Esophagus mucosa (tissue), 1 donor: ENCODE results near the gene IL18. TPM values are rescaled to one million over a fixed set of nuclear protein-coding genes. Genes with fewer than 3 reads are reported as not detected.
"Not testable (repeated sequence)": the region's sequence is repeated elsewhere in the genome, so short reads cannot be mapped to it uniquely, and the experiment has no call there.

Experiments
- ATAC-seq: fragments of 200-7000 bp; cut with Tn5 transposase; one replicate; pipeline ENCODE4 v1.9.1; 2020
- total RNA-seq: library from RNA; stranded (reverse); gene quantifications from one replicate; pipeline ENCODE4 v1.2.4, GENCODE V29; 2023
- donor health status: DM: yes; HTN: yes; CAD: no.

IL18 gene
- total RNA-seq, 1 donor from 2014 or later, result 41.8 TPM

DNA sequence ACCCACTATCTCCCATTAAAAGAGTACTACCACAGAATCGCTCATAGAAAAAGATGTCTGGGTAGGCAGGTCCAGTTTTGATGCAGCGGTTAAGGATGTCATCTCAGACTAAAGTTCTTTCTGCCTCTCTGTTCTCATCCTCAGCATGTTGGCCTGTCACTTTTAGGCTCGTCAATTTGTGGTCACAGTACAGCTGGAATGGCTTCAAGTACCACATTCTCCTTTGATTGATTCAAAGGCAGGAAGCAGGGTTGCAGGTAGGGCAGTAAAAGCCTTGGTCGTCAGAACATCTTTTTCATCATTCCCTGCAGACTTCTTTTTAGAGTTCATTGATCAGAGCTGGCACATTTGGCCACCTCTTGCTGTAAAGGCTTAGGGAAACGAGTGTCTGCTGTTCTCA, 48.5 kb downstream of the IL18 start:
- ATAC-seq, result no peak

DNA sequence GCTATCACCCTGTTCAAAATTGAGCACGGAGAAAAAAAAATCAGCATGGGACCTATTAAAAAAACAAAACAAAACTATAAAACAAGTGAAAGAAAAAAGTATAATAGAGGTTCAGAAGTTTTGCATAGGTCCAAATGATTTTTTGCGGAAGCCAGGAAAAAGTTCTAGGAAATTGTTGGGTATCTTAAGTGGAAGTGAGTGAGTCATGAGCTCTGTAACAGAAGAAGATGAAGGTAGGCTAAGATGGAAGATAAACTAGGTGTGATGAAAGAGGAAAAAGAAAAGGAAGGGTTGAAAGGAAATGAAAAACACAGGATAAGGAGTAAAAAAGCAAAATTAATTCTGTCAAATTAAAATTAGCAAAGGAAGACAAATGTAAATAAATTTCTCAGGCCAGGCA, 49.4 kb downstream of the IL18 start:
- no peak for ATAC-seq

DNA sequence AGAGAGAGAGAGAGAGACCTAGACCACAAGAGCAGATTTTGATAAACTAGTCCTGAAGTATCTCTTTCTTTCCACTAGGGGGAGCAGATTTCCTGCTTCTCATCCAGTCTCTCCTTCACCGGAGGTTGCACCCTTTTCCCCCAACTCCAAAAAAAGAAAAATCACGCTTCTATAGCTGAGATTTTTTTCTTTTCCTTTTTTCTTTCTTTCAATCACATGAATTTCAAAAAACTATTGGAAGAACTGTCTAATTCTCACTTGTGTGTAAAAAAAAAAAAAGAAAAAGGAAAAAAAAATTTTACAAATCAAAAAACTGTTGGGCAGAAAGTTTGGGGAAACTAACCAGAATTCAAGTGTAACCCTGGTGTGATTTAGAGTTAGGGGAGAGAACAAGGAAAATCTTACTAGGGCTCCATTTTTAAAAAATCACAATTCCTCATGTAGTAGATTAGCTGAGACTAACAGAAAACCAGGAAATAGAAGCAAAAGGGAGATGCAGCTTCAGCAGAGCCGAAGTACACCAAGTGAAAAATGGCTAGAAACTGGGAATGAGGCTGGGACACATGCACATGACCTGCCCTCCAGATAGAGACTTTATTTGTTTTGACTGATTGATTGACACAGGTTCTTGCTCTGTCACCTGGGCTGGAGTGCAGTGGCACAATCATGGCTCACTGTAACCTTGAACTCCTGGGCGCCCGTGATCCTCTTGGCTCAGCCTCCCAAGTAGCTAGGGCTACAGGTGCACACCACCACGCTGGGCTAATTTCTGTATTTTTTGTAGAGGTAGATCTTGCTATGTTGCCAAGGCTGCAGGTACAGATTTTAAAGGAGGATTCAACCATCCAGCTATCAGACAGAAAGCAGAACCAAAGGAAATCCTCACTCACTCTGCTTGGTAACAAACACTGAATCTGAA, 50.1 kb downstream of the IL18 start:
- ATAC-seq, result peak; percentile 71

DNA sequence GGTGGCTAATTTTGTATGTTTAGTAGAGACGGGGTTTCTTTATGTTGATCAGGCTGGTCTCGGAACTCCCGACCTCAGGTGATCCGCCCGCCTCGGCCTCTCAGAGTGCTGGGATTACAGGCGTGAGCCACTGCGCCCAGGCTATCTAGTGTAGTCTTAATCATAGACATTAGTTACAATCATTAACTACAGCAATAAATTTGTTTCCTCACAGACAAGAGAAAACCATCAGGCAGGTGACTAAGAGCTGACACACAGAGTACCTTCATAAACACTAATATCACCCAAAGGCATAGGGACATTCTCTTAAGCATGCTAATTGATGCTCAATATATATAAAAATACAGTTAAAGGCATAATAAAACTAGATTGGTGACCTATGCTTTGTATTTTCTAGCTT, 57.8 kb downstream of the IL18 start:
- ATAC-seq, result peak; percentile 70

GRCh38 chr11:112103446-112103845, 60.4 kb downstream of the IL18 start:
- no peak for ATAC-seq

DNA sequence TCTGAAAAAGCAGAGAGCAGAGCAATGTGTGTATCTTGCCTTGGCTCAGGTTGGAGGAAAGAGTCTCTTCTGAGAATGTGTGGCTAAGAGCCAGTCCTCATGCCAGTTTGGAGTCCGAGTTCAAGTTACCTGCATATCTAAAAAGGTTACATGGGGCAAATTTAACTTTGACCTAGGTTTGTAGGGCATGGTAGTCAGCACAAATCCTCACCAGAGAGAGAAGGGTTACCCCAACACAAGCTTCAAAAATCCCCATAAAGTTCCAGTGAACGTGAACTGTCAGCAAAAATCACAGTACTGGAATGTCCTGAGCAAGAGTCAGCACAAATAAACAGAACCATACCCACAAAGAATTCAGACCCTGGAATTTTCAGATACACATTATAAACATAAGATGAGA, 63.4 kb downstream of the IL18 start:
- ATAC-seq, result no peak

DNA sequence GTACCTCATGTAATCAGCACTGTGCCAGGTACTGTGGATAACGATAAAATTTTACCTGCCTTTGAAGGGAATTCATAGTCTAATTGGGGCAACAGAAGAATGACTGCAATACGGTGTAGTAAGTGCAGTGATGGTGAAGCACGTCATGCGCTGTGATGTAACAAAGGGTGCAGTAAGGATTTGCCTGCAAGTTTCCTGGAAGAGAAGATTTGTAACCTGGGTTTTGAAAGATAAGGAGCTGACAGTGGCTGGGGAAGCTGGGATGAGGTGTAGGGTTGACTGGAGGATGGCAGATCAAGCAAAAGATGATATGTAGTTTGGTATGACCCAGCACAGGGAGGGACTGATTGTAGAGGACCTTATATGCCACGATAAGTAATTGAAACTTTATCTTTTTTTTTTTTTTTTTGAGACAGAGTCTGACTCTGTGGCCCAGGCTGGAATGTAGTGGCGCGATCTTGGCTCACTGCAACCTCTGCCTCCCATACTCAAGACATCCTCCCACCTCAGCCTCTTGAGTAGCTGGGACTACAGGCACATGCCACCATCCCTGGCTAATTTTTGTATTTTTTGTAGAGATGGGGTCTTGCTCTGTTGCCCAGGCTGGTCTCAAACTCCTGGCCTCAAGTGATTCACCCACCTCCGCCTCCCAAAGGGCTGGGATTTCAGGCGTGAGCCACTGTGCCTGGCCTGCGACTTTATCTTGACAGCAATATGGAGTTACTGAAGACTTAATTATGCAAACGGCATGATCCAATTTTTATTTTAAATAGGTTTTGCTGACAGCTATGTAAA, 66.0 kb downstream of the IL18 start:
- no peak for ATAC-seq

GRCh38 chr11:112096194-112096593, 67.7 kb downstream of the IL18 start:
- no peak for ATAC-seq

GRCh38 chr11:112095302-112095701, 68.6 kb downstream of the IL18 start:
- not testable (repeated sequence) for ATAC-seq

Other genes with a start within 250 kb of the IL18 start
- gene C11orf52, start 245.2 kb downstream of the IL18 start, total RNA-seq, result 3.5 TPM
- gene DIXDC1, start 226.8 kb downstream of the IL18 start, total RNA-seq, result 3.3 TPM
- 37.1 TPM for gene DLAT, start 138.7 kb downstream of the IL18 start, total RNA-seq
- 1.6 TPM for gene PIH1D2, start 90.1 kb downstream of the IL18 start, total RNA-seq
- 11.8 TPM for gene NKAPD1, start 89.8 kb downstream of the IL18 start, total RNA-seq
- 83.4 TPM for gene TIMM8B, start 77.3 kb downstream of the IL18 start, total RNA-seq
- gene SDHD, start 77.2 kb downstream of the IL18 start, total RNA-seq, result 109 TPM
- 0.16 TPM for gene TEX12, start 3.3 kb upstream of the IL18 start, total RNA-seq
- gene BCO2, start 11.4 kb upstream of the IL18 start, total RNA-seq, result 5.7 TPM
- 32.5 TPM for gene PTS, start 62.3 kb upstream of the IL18 start, total RNA-seq
- gene PLET1, start 96.8 kb upstream of the IL18 start, total RNA-seq, result not detected